ENCODE results near the gene IL7R.

GRCh38 chr5:35853631-35854030 is 3.1 kb upstream of the IL7R start:
- TF ChIP-seq ZBTB8A (tag by site-specific recombination; IDR thresholded peaks at IDR 0.05) = no peak
- no peak for TF ChIP-seq ZNF48 (tag by site-specific recombination; IDR thresholded peaks at IDR 0.05)
- no peak for TF ChIP-seq CTCF (tag by site-specific recombination; IDR thresholded peaks at IDR 0.05)
- no peak for TF ChIP-seq ZNF433 (tag by site-specific recombination; IDR thresholded peaks at IDR 0.05; ENCODE audit: low read depth)
- no peak for TF ChIP-seq HOXA7 (CRISPR knock-in tag; IDR thresholded peaks at IDR 0.05; ENCODE audit: borderline replicate concordance)
- TF ChIP-seq ZNF830 (tag by site-specific recombination; IDR thresholded peaks at IDR 0.05; ENCODE audit: low read depth) = no peak
- TF ChIP-seq ZNF146 (tag by site-specific recombination; IDR thresholded peaks at IDR 0.05) = no peak
- TF ChIP-seq SETDB1 (IDR thresholded peaks at IDR 0.05; ENCODE audit: insufficient read length, low read length) = no peak
- TF ChIP-seq PRDM10 (tag by site-specific recombination; IDR thresholded peaks at IDR 0.05) = no peak

All from HEK293 (cell line).